GM10266 (cell line): Measurements from ENCODE around the gene SOCS7.

Experiments
- DNase-seq: peaks from one replicate; pipeline ENCODE4 v3.0.0; 2012; ENCODE audit errors: extremely low spot score
- TF ChIP-seq, protein P1 (sequence below): IDR thresholded peaks from 2 replicates; pipeline ENCODE4 v1.5.1; 2012; ENCODE audit warnings: mild to moderate bottlenecking, low read depth; ENCODE audit not compliant: control insufficient read depth, insufficient read depth; ENCODE audit errors: missing control alignments

The SOCS7 gene

GRCh38 chr17:38329808-38330730 lies 21.6 kb upstream of the SOCS7 start:
- DNase-seq, result no peak
- TF ChIP-seq, protein P1, sequence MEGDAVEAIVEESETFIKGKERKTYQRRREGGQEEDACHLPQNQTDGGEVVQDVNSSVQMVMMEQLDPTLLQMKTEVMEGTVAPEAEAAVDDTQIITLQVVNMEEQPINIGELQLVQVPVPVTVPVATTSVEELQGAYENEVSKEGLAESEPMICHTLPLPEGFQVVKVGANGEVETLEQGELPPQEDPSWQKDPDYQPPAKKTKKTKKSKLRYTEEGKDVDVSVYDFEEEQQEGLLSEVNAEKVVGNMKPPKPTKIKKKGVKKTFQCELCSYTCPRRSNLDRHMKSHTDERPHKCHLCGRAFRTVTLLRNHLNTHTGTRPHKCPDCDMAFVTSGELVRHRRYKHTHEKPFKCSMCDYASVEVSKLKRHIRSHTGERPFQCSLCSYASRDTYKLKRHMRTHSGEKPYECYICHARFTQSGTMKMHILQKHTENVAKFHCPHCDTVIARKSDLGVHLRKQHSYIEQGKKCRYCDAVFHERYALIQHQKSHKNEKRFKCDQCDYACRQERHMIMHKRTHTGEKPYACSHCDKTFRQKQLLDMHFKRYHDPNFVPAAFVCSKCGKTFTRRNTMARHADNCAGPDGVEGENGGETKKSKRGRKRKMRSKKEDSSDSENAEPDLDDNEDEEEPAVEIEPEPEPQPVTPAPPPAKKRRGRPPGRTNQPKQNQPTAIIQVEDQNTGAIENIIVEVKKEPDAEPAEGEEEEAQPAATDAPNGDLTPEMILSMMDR, result no peak

DNA sequence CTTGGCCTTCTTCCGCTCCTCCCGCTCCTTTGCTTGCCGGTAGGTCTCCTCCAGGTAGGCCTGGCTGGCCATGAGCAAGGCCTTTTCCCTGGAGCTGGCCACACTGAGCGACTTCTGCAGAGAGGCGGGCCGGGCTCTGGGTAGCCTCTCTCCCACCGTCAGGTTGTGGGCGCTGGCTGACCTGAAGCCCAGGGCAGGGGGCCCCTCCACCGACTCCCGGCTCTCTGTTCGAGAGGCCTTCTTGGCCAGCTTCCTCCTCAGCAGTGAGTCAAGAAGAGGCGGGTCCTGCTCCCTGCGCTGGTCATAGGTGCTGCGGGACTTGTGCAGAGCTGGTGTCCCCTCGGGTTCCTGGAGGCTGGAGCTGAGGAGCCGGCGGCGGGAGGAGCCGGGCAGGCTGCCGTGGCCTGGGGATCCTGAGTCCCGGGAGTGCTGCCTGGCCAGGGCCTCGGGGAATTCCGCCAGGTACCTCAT lies 20.7 kb upstream of the SOCS7 start:
- TF ChIP-seq, protein P1, result no peak
- no peak for DNase-seq

DNA sequence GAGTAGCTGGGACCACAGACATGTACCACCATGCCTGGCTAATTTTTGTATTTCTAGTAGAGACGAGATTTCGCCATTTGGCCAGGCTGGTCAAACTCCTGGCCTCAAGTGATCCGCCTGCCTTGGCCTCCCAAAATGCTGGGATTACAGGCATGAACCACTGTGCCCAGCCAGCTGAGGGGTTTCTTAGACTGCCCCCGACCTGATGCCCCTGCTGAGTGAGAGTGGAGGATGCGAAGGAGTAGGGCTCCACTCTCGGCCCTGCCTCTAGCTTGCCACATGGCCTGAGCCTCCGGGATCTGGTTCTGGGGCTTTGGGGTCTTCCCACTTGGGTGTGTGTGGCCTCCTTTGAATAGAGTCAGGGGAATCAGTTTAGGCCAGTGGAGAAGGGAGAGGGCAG lies 18.9 kb upstream of the SOCS7 start:
- TF ChIP-seq, protein P1, result no peak
- DNase-seq, result no peak

DNA sequence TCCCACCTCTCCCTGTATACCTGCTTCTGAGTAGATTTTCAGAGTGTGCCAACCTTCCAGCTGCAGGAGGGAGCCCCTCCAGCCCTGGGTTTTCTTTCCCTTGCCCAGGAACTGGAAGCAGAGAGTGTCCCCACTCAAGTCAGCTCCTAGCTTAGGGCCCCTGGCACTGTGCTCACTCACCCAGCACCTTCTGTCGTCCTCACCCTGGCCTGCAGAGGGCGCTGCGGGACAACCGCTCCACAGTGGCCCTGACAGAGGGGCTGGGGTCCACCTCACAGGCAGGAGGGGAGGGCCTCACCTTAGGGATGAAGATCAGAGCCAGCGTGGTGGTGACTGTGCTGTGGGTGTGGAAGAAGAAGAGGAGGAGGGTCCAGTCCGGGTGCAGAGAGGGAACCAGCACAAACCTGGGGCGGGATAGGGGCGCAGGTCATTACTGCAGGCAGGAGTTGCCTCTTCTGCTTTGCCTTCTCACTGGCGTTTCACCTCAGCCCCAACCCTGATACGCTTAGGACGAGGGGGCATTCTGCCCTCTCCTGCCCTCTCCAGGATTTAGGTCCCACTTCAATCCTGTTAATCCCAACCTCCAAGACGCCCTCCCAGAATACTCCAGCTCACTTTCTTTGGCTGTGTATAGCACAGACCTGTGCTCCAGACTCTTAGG lies 17.9 kb upstream of the SOCS7 start:
- peak; percentile 64 for DNase-seq
- TF ChIP-seq, protein P1, result peak; percentile 78

DNA sequence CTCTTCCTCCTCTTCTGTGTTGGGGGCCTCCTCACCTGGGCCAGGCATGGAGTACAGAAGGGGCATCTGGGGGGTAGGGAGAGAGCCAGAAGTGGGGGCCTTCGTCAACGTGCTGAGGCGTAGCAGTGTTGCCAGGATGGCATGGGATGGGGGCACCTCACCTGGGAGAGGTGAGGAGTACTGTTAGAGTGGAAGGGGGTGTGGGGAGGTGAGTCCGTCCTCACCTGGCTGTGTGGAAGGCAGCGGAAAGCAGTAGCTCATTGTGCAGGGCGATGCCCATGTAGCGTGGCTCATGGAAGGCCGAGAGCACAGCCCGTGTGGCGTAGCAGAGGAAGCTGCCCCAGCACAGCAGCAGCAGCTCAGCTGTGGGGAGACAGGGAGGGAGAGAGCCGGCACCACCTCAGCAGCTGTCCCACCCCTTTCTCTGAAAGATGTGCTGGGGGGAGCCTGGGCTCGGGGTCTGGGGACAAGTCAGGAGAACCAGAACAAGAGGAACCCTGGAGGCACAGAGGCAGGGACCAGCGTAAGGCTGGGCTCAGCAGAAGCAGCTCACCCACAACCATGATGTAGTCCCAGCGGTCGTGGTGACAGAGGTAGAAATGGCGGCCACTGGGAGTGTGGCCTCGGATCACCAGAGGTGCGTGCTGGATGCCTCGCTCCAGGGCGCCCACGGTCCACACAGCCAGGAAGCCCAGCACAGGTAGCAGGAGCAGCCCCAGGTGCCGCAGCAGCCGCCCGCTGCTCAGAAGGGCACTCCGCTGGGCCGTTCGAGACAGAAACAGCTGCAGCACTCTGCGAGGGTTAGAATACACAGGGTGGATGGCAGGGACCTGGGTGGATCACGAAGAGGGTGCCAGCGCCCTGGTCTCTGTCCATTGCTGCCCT lies 16.9 kb upstream of the SOCS7 start:
- TF ChIP-seq, protein P1, result no peak
- no peak for DNase-seq

DNA sequence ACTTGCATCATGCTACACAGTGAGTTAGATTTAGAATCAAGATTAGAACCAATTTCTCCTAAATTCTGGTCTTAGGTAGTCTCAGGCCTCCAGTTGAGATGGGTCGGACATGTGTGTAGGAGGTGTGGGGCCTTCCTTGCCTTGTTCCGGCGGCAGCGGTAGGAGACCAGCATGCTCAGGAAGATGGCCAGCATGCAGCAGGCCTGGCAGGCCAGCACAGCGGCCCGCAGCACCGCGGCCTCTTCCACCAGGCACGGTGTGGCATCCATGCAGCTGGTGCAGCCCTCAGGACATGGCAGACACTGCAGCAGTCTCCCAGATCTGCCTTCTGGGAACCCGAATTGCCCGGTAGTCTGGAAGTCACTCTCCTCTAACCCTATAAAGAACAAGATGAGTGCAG lies 14.8 kb upstream of the SOCS7 start:
- TF ChIP-seq, protein P1, result no peak
- DNase-seq, result no peak
